ENCODE results near the gene YWHAQ.

Gene YWHAQ

GRCh38 chr2:9655441-9656269 is 24.9 kb upstream of the YWHAQ start:
- DNase-seq (ENCODE audit: low read depth, low spot score): peak; percentile 72

GRCh38 chr2:9654452-9655100 is 23.8 kb upstream of the YWHAQ start:
- DNase-seq (ENCODE audit: low read depth, low spot score): peak; percentile 38

- DNase-seq (ENCODE audit: low read depth, low spot score): no peak
Measured at GRCh38 chr2:9653485-9654271, 22.9 kb upstream of the YWHAQ start.

GRCh38 chr2:9652898-9653479 is 22.2 kb upstream of the YWHAQ start:
- DNase-seq (ENCODE audit: low read depth, low spot score): no peak

GRCh38 chr2:9652267-9652666 is 21.5 kb upstream of the YWHAQ start:
- DNase-seq (ENCODE audit: low read depth, low spot score): no peak

GRCh38 chr2:9650119-9650821 is 19.5 kb upstream of the YWHAQ start:
- DNase-seq (ENCODE audit: low read depth, low spot score): no peak

- DNase-seq (ENCODE audit: low read depth, low spot score): no peak
Measured at GRCh38 chr2:9649261-9649660, 18.5 kb upstream of the YWHAQ start.

GRCh38 chr2:9648821-9649220 is 18.0 kb upstream of the YWHAQ start:
- DNase-seq (ENCODE audit: low read depth, low spot score): no peak

GRCh38 chr2:9647884-9648283 is 17.1 kb upstream of the YWHAQ start:
- DNase-seq (ENCODE audit: low read depth, low spot score): no peak

- DNase-seq (ENCODE audit: low read depth, low spot score): no peak
Measured at GRCh38 chr2:9646196-9647030, 15.6 kb upstream of the YWHAQ start.

- DNase-seq (ENCODE audit: low read depth, low spot score): peak; percentile 44
Measured at GRCh38 chr2:9644603-9645002, 13.8 kb upstream of the YWHAQ start.

- DNase-seq (ENCODE audit: low read depth, low spot score): no peak
Measured at GRCh38 chr2:9644021-9644420, 13.2 kb upstream of the YWHAQ start.

GRCh38 chr2:9641641-9642040 is 10.8 kb upstream of the YWHAQ start:
- DNase-seq (ENCODE audit: low read depth, low spot score): no peak

- DNase-seq (ENCODE audit: low read depth, low spot score): no peak
Measured at GRCh38 chr2:9640403-9641104, 9.8 kb upstream of the YWHAQ start.

- no peak for DNase-seq (ENCODE audit: low read depth, low spot score)
Measured at GRCh38 chr2:9639740-9640343, 9.0 kb upstream of the YWHAQ start.

- DNase-seq (ENCODE audit: low read depth, low spot score): no peak
Measured at GRCh38 chr2:9639000-9639602, 8.3 kb upstream of the YWHAQ start.

GRCh38 chr2:9638532-9638931 is 7.7 kb upstream of the YWHAQ start:
- peak; percentile 84 for DNase-seq (ENCODE audit: low read depth, low spot score)

- no peak for DNase-seq (ENCODE audit: low read depth, low spot score)
Measured at GRCh38 chr2:9637330-9637729, 6.5 kb upstream of the YWHAQ start.

GRCh38 chr2:9634133-9634532 is 3.3 kb upstream of the YWHAQ start:
- no peak for DNase-seq (ENCODE audit: low read depth, low spot score)

All from astrocyte of the hippocampus (primary cell).